Upper lobe of left lung (tissue), 6 donors: ENCODE data around the gene TAS2R8. TPM values are rescaled to one million over a fixed set of nuclear protein-coding genes. Genes with fewer than 3 reads are reported as not detected.

ENCODE experiments used
- ATAC-seq, 2 donors: fragments of 200-7000 bp; cut with Tn5 transposase; one replicate each; pipeline ENCODE4 v1.9.1; 2022; ENCODE audit warnings: mild to moderate bottlenecking in 2 of 2, moderate library complexity in 2 of 2; ENCODE audit not compliant: low FRiP score in 2 of 2
- DNase-seq, 2 donors: peaks; one replicate each; pipeline ENCODE4 v3.0.0-alpha.2; 2019 to 2020
- H3K27ac ChIP-seq, 4 donors: fragments of 200-600 bp; sonication (generic); one replicate each; pipeline ENCODE4 v1.5.1; 2016 to 2019
- H3K27me3 ChIP-seq, 4 donors: fragments of 200-600 bp; sonication (generic); one replicate each; pipeline ENCODE4 v1.5.1; 2017 to 2019
- H3K36me3 ChIP-seq, 4 donors: fragments of 200-600 bp; sonication (generic); one replicate each; pipeline ENCODE4 v1.5.1; 2016 to 2019
- H3K4me1 ChIP-seq, 4 donors: fragments of 200-600 bp; sonication (generic); one replicate each; pipeline ENCODE4 v1.5.1; 2018 to 2019
- H3K4me3 ChIP-seq, 4 donors: fragments of 200-600 bp; sonication (generic); one replicate each; pipeline ENCODE4 v1.5.1; 2017 to 2019; ENCODE audit warnings: mild to moderate bottlenecking in 2 of 4, moderate library complexity in 1 of 4
- H3K9me3 ChIP-seq, 4 donors: fragments of 200-600 bp; sonication (generic); one replicate each; pipeline ENCODE4 v1.5.1; 2018 to 2019
- CTCF ChIP-seq, 6 experiments: fragments of 450-650 bp in 4 of 6; fragments of 200-600 bp in 2 of 6; sonication (generic) in 2 of 6; IDR thresholded peaks; one replicate each; pipeline ENCODE4 v1.5.1; 2016 to 2019; ENCODE audit warnings: antibody characterized with exemption in 6 of 6
- EP300 ChIP-seq, 4 donors: sonication (generic); formaldehyde crosslinking; IDR thresholded peaks; one replicate each; pipeline ENCODE4 v1.5.1; 2017; ENCODE audit warnings: antibody characterized with exemption in 4 of 4, control low read depth in 2 of 4
- POLR2A ChIP-seq, 4 donors: fragments of 450-650 bp; IDR thresholded peaks; one replicate each; pipeline ENCODE4 v1.5.1; 2016 to 2017; ENCODE audit warnings: antibody characterized with exemption in 4 of 4, mild to moderate bottlenecking in 2 of 4
- POLR2AphosphoS5 ChIP-seq, 2 donors: sonication (generic); formaldehyde crosslinking; IDR thresholded peaks; one replicate each; pipeline ENCODE4 v1.5.1; 2017; ENCODE audit warnings: antibody characterized with exemption in 2 of 2
- whole genome bisulfite sequencing, 2 donors: methylation state at CpG; one replicate each; pipeline ENCODE4 v1.1.5; 2017 to 2018; 5-methylcytosine and 5-hydroxymethylcytosine counted together
- total RNA-seq, 6 donors: library from RNA; depleted of rRNA in 4 of 6; stranded (reverse); fragments of >200 nt in 4 of 6; gene quantifications; one replicate each; pipeline versions ENCODE4 v1.1.0 to v1.2.1, GENCODE V29; 2016 to 2021
- donor health status: DM: no; HTN: no; CAD: no; lungs with moderate emphysema.
- donor health status: DM: no; HTN: yes; CAD: no; lungs with severe emphysema.

The TAS2R8 gene
- total RNA-seq, 6 donors from 2014 or later: not detected

- no peak overlapping the region for H3K27ac ChIP-seq
- H3K4me1 ChIP-seq: no peaks in the 10 kb centered on the region
- WGBS, 2 donors: 88 to 92% methylated on average over 3 of the region's 3 CpGs
- DNase-seq (no peak), ATAC-seq (no peak)
- H3K36me3 ChIP-seq: no peaks in the 10 kb centered on the region
- H3K9me3 ChIP-seq: no peaks in the 10 kb centered on the region
- H3K4me3 ChIP-seq: no peak overlapping the region
- H3K27me3 ChIP-seq: no peaks in the 10 kb centered on the region
- TF ChIP-seq POLR2AphosphoS5 (IDR thresholded peaks at IDR 0.05): no peak
- no peak for TF ChIP-seq POLR2A (IDR thresholded peaks at IDR 0.05)
- TF ChIP-seq CTCF (IDR thresholded peaks at IDR 0.05): no peak
- TF ChIP-seq EP300 (IDR thresholded peaks at IDR 0.05): no peak
These were observed 17.9 kb upstream of the TAS2R8 start for GRCh38 chr12:10824957-10825356.

- no peak overlapping the region for H3K27ac ChIP-seq
- DNase-seq (no peak), ATAC-seq (no peak)
- TF ChIP-seq POLR2AphosphoS5 (IDR thresholded peaks at IDR 0.05) (no peak), POLR2A (IDR thresholded peaks at IDR 0.05) (no peak), EP300 (IDR thresholded peaks at IDR 0.05) (no peak), CTCF (IDR thresholded peaks at IDR 0.05) (no peak)
- no peaks in the 10 kb centered on the region for H3K27me3 ChIP-seq
- 81 to 84% methylated on average over 3 of the region's 3 CpGs for WGBS, 2 donors
- no peak overlapping the region for H3K4me3 ChIP-seq
- no peaks in the 10 kb centered on the region for H3K4me1 ChIP-seq
- H3K9me3 ChIP-seq: no peaks in the 10 kb centered on the region
- no peaks in the 10 kb centered on the region for H3K36me3 ChIP-seq
These were observed 4.9 kb upstream of the TAS2R8 start for GRCh38 chr12:10811883-10812536.

- Histone ChIP-seq H3K4me1 (no peaks in the 10 kb centered on the region), H3K4me3 (no peak within 1 kb of the TSS), H3K27ac (no peak within 1 kb of the TSS), H3K36me3 (no peaks in the 10 kb centered on the region), H3K27me3 (no peaks in the 10 kb centered on the region), H3K9me3 (no peaks in the 10 kb centered on the region)
- no peak for TF ChIP-seq POLR2A (IDR thresholded peaks at IDR 0.05)
- no peak for TF ChIP-seq EP300 (IDR thresholded peaks at IDR 0.05)
- TF ChIP-seq POLR2AphosphoS5 (IDR thresholded peaks at IDR 0.05): no peak
- no peak for TF ChIP-seq CTCF (IDR thresholded peaks at IDR 0.05)
- DNase-seq: no peak
- no peak for ATAC-seq
These were observed 3.0 kb upstream of the TAS2R8 start, which contains the start of gene TAS2R9 for GRCh38 chr12:10810068-10810467. TAS2R9 (minus strand) TSS chr12:10810168; CDS start chr12:10810075, 93 bp downstream.

- no peak for TF ChIP-seq POLR2AphosphoS5 (IDR thresholded peaks at IDR 0.05)
- no peak for TF ChIP-seq CTCF (IDR thresholded peaks at IDR 0.05)
- TF ChIP-seq POLR2A (IDR thresholded peaks at IDR 0.05): no peak
- no peak for TF ChIP-seq EP300 (IDR thresholded peaks at IDR 0.05)
- no peak for ATAC-seq
These were observed 4.5 kb downstream of the TAS2R8 start, which contains the start of gene TAS2R7 for GRCh38 chr12:10802587-10802986. TAS2R7 (minus strand) TSS chr12:10802627; CDS start chr12:10802570, 57 bp downstream.

GRCh38 chr12:10801741-10802140 lies 5.3 kb downstream of the TAS2R8 start:
- TF ChIP-seq POLR2A (IDR thresholded peaks at IDR 0.05): no peak
- TF ChIP-seq POLR2AphosphoS5 (IDR thresholded peaks at IDR 0.05): no peak
- TF ChIP-seq EP300 (IDR thresholded peaks at IDR 0.05): no peak
- no peak for TF ChIP-seq CTCF (IDR thresholded peaks at IDR 0.05)
- Histone ChIP-seq H3K9me3 (no peaks in the 10 kb centered on the region), H3K4me1 (no peaks in the 10 kb centered on the region), H3K36me3 (no peaks in the 10 kb centered on the region), H3K27me3 (no peaks in the 10 kb centered on the region), H3K4me3 (no peak overlapping the region), H3K27ac (no peak overlapping the region)
- 57 to 60% methylated on average over 5 of the region's 5 CpGs for WGBS, 2 donors
- DNase-seq (no peak), ATAC-seq (no peak)

More at GRCh38 chr12:10802587-10802986, 4.5 kb downstream of the TAS2R8 start, which contains the start of gene TAS2R7:
- H3K9me3 ChIP-seq: no peaks in the 10 kb centered on the region
- no peaks in the 10 kb centered on the region for H3K4me1 ChIP-seq
- H3K27ac ChIP-seq: no peak within 1 kb of the TSS
- no peak for DNase-seq
- no peak within 1 kb of the TSS for H3K4me3 ChIP-seq
- H3K36me3 ChIP-seq: no peaks in the 10 kb centered on the region
- WGBS, 2 donors: 70 to 72% methylated on average over 4 of the region's 4 CpGs
- no peaks in the 10 kb centered on the region for H3K27me3 ChIP-seq
